ENCODE results near the gene SLC38A1. TPM values are rescaled to one million over a fixed set of nuclear protein-coding genes. Genes with fewer than 3 reads are reported as not detected.
"Not testable (repeated sequence)": the region's sequence is repeated elsewhere in the genome, so short reads cannot be mapped to it uniquely, and the experiment has no call there.

SLC38A1 gene
- total and polyA plus RNA-seq, 4 donors, result 13.7 to 60.3 (median 26.4) TPM

GRCh38 chr12:46253544-46254162 lies 15.2 kb downstream of the SLC38A1 start:
- H3K4me1 ChIP-seq (ENCODE audit: control insufficient read depth in 5 of 5, insufficient read depth in 5 of 5, low read length in 5 of 5), result no peaks in the 10 kb centered on the region
- peaks cover 0 to 2% (median 0%) of the 10 kb centered on the region in 4 donors for H3K9me3 ChIP-seq (ENCODE audit: control insufficient read depth in 4 of 4, insufficient read depth in 3 of 4, low read length in 3 of 4)
- H3K27ac ChIP-seq (ENCODE audit: low read depth in 1 of 2, low read length in 1 of 2), result no peak overlapping the region
- TF ChIP-seq CTCF (IDR thresholded peaks at IDR 0.05; ENCODE audit: control extremely low read depth, extremely low read depth), result no peak
- 95 to 100% methylated on average over 2 of the region's 2 CpGs for WGBS, 2 donors
- DNase-seq, result no peak
- H3K27me3 ChIP-seq (ENCODE audit: control insufficient read depth in 3 of 3, insufficient read depth in 3 of 3, low read length in 2 of 3), result no peaks in the 10 kb centered on the region
- ATAC-seq (ENCODE audit: insufficient read depth, low FRiP score), result no peak
- no peak overlapping the region for H3K4me3 ChIP-seq
- H3K36me3 ChIP-seq (ENCODE audit: control insufficient read depth in 4 of 4, insufficient read depth in 4 of 4, low read length in 4 of 4), result no peaks in the 10 kb centered on the region
- H3K9ac ChIP-seq (ENCODE audit: insufficient read depth in 1 of 2, low read length in 2 of 2), result no peak overlapping the region

GRCh38 chr12:46251994-46252393 lies 16.8 kb downstream of the SLC38A1 start:
- H3K9me3 ChIP-seq (ENCODE audit: control insufficient read depth in 4 of 4, insufficient read depth in 3 of 4, low read length in 3 of 4); ATAC-seq (ENCODE audit: insufficient read depth, low FRiP score); H3K4me3 ChIP-seq: not testable (repeated sequence)

GRCh38 chr12:46249960-46250359 lies 18.9 kb downstream of the SLC38A1 start:
- H3K4me3 ChIP-seq; H3K27me3 ChIP-seq (ENCODE audit: control insufficient read depth in 3 of 3, insufficient read depth in 3 of 3, low read length in 2 of 3); DNase-seq; H3K9me3 ChIP-seq (ENCODE audit: control insufficient read depth in 4 of 4, insufficient read depth in 3 of 4, low read length in 3 of 4); H3K36me3 ChIP-seq (ENCODE audit: control insufficient read depth in 4 of 4, insufficient read depth in 4 of 4, low read length in 4 of 4); H3K4me1 ChIP-seq (ENCODE audit: control insufficient read depth in 5 of 5, insufficient read depth in 5 of 5, low read length in 5 of 5); H3K9ac ChIP-seq (ENCODE audit: insufficient read depth in 1 of 2, low read length in 2 of 2); H3K27ac ChIP-seq (ENCODE audit: low read depth in 1 of 2, low read length in 1 of 2); ATAC-seq (ENCODE audit: insufficient read depth, low FRiP score): not testable (repeated sequence)
- WGBS, 2 donors, result 66 to 85% methylated on average over 4 of the region's 4 CpGs

More at GRCh38 chr12:46251994-46252393, 16.8 kb downstream of the SLC38A1 start:
- not testable (repeated sequence) for H3K9ac ChIP-seq (ENCODE audit: insufficient read depth in 1 of 2, low read length in 2 of 2); DNase-seq; H3K27ac ChIP-seq (ENCODE audit: low read depth in 1 of 2, low read length in 1 of 2); H3K27me3 ChIP-seq (ENCODE audit: control insufficient read depth in 3 of 3, insufficient read depth in 3 of 3, low read length in 2 of 3); H3K36me3 ChIP-seq (ENCODE audit: control insufficient read depth in 4 of 4, insufficient read depth in 4 of 4, low read length in 4 of 4); H3K4me1 ChIP-seq (ENCODE audit: control insufficient read depth in 5 of 5, insufficient read depth in 5 of 5, low read length in 5 of 5)
- WGBS, 2 donors, result 92 to 94% methylated on average over 5 of the region's 5 CpGs

GRCh38 chr12:46246021-46246700 lies 22.7 kb downstream of the SLC38A1 start:
- DNase-seq (no peak), ATAC-seq (ENCODE audit: insufficient read depth, low FRiP score) (no peak)
- H3K4me3 ChIP-seq, result no peak overlapping the region
- peaks cover 0 to 11% (median 0%) of the 10 kb centered on the region in 5 donors for H3K4me1 ChIP-seq (ENCODE audit: control insufficient read depth in 5 of 5, insufficient read depth in 5 of 5, low read length in 5 of 5)
- H3K9me3 ChIP-seq (ENCODE audit: control insufficient read depth in 4 of 4, insufficient read depth in 3 of 4, low read length in 3 of 4), result peaks cover 0 to 4% (median 0%) of the 10 kb centered on the region in 4 donors
- 74 to 82% methylated on average over 15 of the region's 15 CpGs for WGBS, 2 donors
- TF ChIP-seq CTCF (IDR thresholded peaks at IDR 0.05; ENCODE audit: control extremely low read depth, extremely low read depth), result no peak
- no peaks in the 10 kb centered on the region for H3K27me3 ChIP-seq (ENCODE audit: control insufficient read depth in 3 of 3, insufficient read depth in 3 of 3, low read length in 2 of 3)
- no peak overlapping the region for H3K9ac ChIP-seq (ENCODE audit: insufficient read depth in 1 of 2, low read length in 2 of 2)
- H3K27ac ChIP-seq (ENCODE audit: low read depth in 1 of 2, low read length in 1 of 2), result no peak overlapping the region
- H3K36me3 ChIP-seq (ENCODE audit: control insufficient read depth in 4 of 4, insufficient read depth in 4 of 4, low read length in 4 of 4), result peaks cover 0 to 4% (median 0%) of the 10 kb centered on the region in 4 donors
